ENCODE results near the gene ALOX5AP. TPM values are rescaled to one million over a fixed set of nuclear protein-coding genes. Genes with fewer than 3 reads are reported as not detected.

ALOX5AP gene
- total RNA-seq, 1 donor from 2014 or later, result 4.5 TPM

- Histone ChIP-seq H3K9me3 (ENCODE audit: insufficient read depth, low read depth, low read length) (no peaks in the 10 kb centered on the region), H3K79me2 (ENCODE audit: insufficient read depth, low read length) (no peaks in the 10 kb centered on the region), H3K4me3 (ENCODE audit: insufficient read depth, low read depth, low read length) (no peak overlapping the region), H3K27me3 (ENCODE audit: insufficient read depth, low read length) (no peaks in the 10 kb centered on the region), H3K27ac (ENCODE audit: low read depth, low read length) (no peak overlapping the region), H4K20me1 (ENCODE audit: insufficient read depth, low read length) (no peaks in the 10 kb centered on the region), H3K4me1 (ENCODE audit: insufficient read depth, low read length) (peaks cover 3% of the 10 kb centered on the region), H3K4me2 (ENCODE audit: low read length) (no peak overlapping the region), H3K36me3 (ENCODE audit: insufficient read depth, low read length) (no peaks in the 10 kb centered on the region), H2AFZ (ENCODE audit: low read depth, low read length) (no peak overlapping the region), H3K9ac (ENCODE audit: low read length) (no peak overlapping the region)
- Mint-ChIP-seq H3K4me3 (ENCODE audit: unreplicated experiment) (no peak overlapping the region), H3K27me3 (ENCODE audit: low read depth, unreplicated experiment) (peaks cover 2% of the 10 kb centered on the region), H3K27ac (ENCODE audit: unreplicated experiment) (no peak overlapping the region), H3K9me3 (ENCODE audit: unreplicated experiment) (no peaks in the 10 kb centered on the region), H3K36me3 (ENCODE audit: low read depth, unreplicated experiment) (no peaks in the 10 kb centered on the region), H3K4me1 (ENCODE audit: low read depth, unreplicated experiment) (peaks cover 15% of the 10 kb centered on the region)
- TF ChIP-seq, protein P1, sequence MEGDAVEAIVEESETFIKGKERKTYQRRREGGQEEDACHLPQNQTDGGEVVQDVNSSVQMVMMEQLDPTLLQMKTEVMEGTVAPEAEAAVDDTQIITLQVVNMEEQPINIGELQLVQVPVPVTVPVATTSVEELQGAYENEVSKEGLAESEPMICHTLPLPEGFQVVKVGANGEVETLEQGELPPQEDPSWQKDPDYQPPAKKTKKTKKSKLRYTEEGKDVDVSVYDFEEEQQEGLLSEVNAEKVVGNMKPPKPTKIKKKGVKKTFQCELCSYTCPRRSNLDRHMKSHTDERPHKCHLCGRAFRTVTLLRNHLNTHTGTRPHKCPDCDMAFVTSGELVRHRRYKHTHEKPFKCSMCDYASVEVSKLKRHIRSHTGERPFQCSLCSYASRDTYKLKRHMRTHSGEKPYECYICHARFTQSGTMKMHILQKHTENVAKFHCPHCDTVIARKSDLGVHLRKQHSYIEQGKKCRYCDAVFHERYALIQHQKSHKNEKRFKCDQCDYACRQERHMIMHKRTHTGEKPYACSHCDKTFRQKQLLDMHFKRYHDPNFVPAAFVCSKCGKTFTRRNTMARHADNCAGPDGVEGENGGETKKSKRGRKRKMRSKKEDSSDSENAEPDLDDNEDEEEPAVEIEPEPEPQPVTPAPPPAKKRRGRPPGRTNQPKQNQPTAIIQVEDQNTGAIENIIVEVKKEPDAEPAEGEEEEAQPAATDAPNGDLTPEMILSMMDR (IDR thresholded peaks at IDR 0.05; ENCODE audit: insufficient read depth, low read depth, low read length), result no peak
- no peak for TF ChIP-seq EZH2 (IDR thresholded peaks at IDR 0.05; ENCODE audit: insufficient read depth, low read length)
- FAIRE-seq (no peak), DNase-seq (ENCODE audit: low read depth) (no peak)
These were observed 27.3 kb downstream of the ALOX5AP start for GRCh38 chr13:30762643-30763042.

DNA sequence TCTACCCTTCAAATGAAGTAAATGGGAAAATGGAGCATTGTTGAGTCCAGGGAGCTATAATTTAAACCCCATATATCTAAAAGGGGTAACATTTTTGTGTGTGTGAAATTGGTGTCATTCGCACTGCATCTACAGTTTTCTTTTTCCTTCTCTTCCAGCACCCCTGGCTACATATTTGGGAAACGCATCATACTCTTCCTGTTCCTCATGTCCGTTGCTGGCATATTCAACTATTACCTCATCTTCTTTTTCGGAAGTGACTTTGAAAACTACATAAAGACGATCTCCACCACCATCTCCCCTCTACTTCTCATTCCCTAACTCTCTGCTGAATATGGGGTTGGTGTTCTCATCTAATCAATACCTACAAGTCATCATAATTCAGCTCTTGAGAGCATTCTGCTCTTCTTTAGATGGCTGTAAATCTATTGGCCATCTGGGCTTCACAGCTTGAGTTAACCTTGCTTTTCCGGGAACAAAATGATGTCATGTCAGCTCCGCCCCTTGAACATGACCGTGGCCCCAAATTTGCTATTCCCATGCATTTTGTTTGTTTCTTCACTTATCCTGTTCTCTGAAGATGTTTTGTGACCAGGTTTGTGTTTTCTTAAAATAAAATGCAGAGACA is 28.6 kb downstream of the ALOX5AP start:
- FAIRE-seq, result no peak
- no peaks in the 10 kb centered on the region for H3K9me3 ChIP-seq (ENCODE audit: insufficient read depth, low read depth, low read length)
- H3K4me2 ChIP-seq (ENCODE audit: low read length), result peak overlapping the region; percentile 10
- Mint-ChIP-seq H3K36me3 (ENCODE audit: low read depth, unreplicated experiment) (no peaks in the 10 kb centered on the region), H3K27me3 (ENCODE audit: low read depth, unreplicated experiment) (no peaks in the 10 kb centered on the region), H3K4me3 (ENCODE audit: unreplicated experiment) (no peak overlapping the region), H3K4me1 (ENCODE audit: low read depth, unreplicated experiment) (peaks cover 12% of the 10 kb centered on the region), H3K9me3 (ENCODE audit: unreplicated experiment) (no peaks in the 10 kb centered on the region), H3K27ac (ENCODE audit: unreplicated experiment) (no peak overlapping the region)
- H3K4me1 ChIP-seq (ENCODE audit: insufficient read depth, low read length), result peaks cover 3% of the 10 kb centered on the region
- no peak overlapping the region for H2AFZ ChIP-seq (ENCODE audit: low read depth, low read length)
- H3K79me2 ChIP-seq (ENCODE audit: insufficient read depth, low read length), result no peaks in the 10 kb centered on the region
- DNase-seq (ENCODE audit: low read depth), result peak; percentile 20
- TF ChIP-seq EZH2 (IDR thresholded peaks at IDR 0.05; ENCODE audit: insufficient read depth, low read length), result no peak
- TF ChIP-seq, protein P1 (IDR thresholded peaks at IDR 0.05; ENCODE audit: insufficient read depth, low read depth, low read length), result no peak
- H3K4me3 ChIP-seq (ENCODE audit: insufficient read depth, low read depth, low read length), result no peak overlapping the region
- H3K27me3 ChIP-seq (ENCODE audit: insufficient read depth, low read length), result no peaks in the 10 kb centered on the region
- no peak overlapping the region for H3K27ac ChIP-seq (ENCODE audit: low read depth, low read length)
- H4K20me1 ChIP-seq (ENCODE audit: insufficient read depth, low read length), result no peaks in the 10 kb centered on the region
- no peak overlapping the region for H3K9ac ChIP-seq (ENCODE audit: low read length)
- H3K36me3 ChIP-seq (ENCODE audit: insufficient read depth, low read length), result no peaks in the 10 kb centered on the region

DNA sequence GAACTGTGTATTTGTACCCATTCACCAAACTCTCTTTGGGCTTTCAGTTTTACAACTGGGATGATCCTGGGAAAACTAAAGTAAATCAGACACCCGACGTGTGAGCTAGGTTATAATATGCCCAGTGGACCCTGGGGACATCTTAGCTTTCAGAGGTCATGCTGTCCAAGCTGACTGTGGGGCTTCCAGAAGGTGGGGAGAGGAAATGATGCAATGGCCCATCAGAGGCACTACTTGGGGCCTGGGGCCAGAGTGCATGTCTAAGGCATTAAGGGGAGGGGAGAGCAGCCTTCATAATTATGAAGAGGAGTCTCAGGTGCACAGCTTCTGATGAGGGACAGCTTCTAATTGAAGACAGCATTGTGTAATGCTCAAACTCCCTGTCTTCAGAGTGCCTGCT is 30.9 kb downstream of the ALOX5AP start:
- H3K27me3 ChIP-seq (ENCODE audit: insufficient read depth, low read length), result no peaks in the 10 kb centered on the region
- peaks cover 3% of the 10 kb centered on the region for H3K4me1 ChIP-seq (ENCODE audit: insufficient read depth, low read length)
- H3K9me3 ChIP-seq (ENCODE audit: insufficient read depth, low read depth, low read length), result no peaks in the 10 kb centered on the region
- no peak overlapping the region for H3K27ac Mint-ChIP-seq (ENCODE audit: unreplicated experiment)
- H3K27me3 Mint-ChIP-seq (ENCODE audit: low read depth, unreplicated experiment), result no peaks in the 10 kb centered on the region
- peaks cover 7% of the 10 kb centered on the region for H3K4me1 Mint-ChIP-seq (ENCODE audit: low read depth, unreplicated experiment)
- H3K36me3 Mint-ChIP-seq (ENCODE audit: low read depth, unreplicated experiment), result no peaks in the 10 kb centered on the region
- no peaks in the 10 kb centered on the region for H3K36me3 ChIP-seq (ENCODE audit: insufficient read depth, low read length)
- H3K9ac ChIP-seq (ENCODE audit: low read length), result no peak overlapping the region
- H2AFZ ChIP-seq (ENCODE audit: low read depth, low read length), result no peak overlapping the region
- no peaks in the 10 kb centered on the region for H4K20me1 ChIP-seq (ENCODE audit: insufficient read depth, low read length)
- TF ChIP-seq, protein P1 (IDR thresholded peaks at IDR 0.05; ENCODE audit: insufficient read depth, low read depth, low read length), result no peak
- TF ChIP-seq EZH2 (IDR thresholded peaks at IDR 0.05; ENCODE audit: insufficient read depth, low read length), result no peak
- no peak overlapping the region for H3K27ac ChIP-seq (ENCODE audit: low read depth, low read length)
- no peak overlapping the region for H3K4me2 ChIP-seq (ENCODE audit: low read length)
- H3K9me3 Mint-ChIP-seq (ENCODE audit: unreplicated experiment), result no peaks in the 10 kb centered on the region
- H3K4me3 Mint-ChIP-seq (ENCODE audit: unreplicated experiment), result no peak overlapping the region
- H3K4me3 ChIP-seq (ENCODE audit: insufficient read depth, low read depth, low read length), result no peak overlapping the region
- DNase-seq (ENCODE audit: low read depth) (no peak), FAIRE-seq (no peak)
- no peaks in the 10 kb centered on the region for H3K79me2 ChIP-seq (ENCODE audit: insufficient read depth, low read length)

All from astrocyte (in vitro differentiated cells and primary cell).